H1 (cell line): ENCODE data around the gene ORC3.

Source experiments
- CBX5 ChIP-seq: fragments of 300-800, 300-1000 bp; sonication (generic); IDR thresholded peaks from 2 replicates; pipeline ENCODE4 v1.7.1; 2016; ENCODE audit warnings: antibody characterized with exemption, low read length, low read depth
- CTCF ChIP-seq, 3 experiments: IDR thresholded peaks; 1 replicate in 2 of 3; 2 replicates in 1 of 3; pipeline versions ENCODE4 v1.5.1 to v1.6.1; 2011; ENCODE audit warnings: low read length in 3 of 3, mild to moderate bottlenecking in 3 of 3, inconsistent platforms in 2 of 3, low read depth in 1 of 3, moderate library complexity in 1 of 3; ENCODE audit not compliant: insufficient read depth in 1 of 3; ENCODE audit errors: control extremely low read depth in 1 of 3
- EGR1 ChIP-seq: IDR thresholded peaks from 2 replicates; pipeline ENCODE4 v1.6.1; 2011; ENCODE audit warnings: low read depth, low read length, borderline replicate concordance
- EP300 ChIP-seq, 2 experiments: IDR thresholded peaks; 1 replicate in 1 of 2; 2 replicates in 1 of 2; pipeline ENCODE4 v1.6.1; 2011 to 2012; ENCODE audit warnings: low read depth in 2 of 2, low read length in 2 of 2, mild to moderate bottlenecking in 2 of 2, borderline replicate concordance in 1 of 2, inconsistent platforms in 1 of 2, moderate library complexity in 1 of 2
- EZH2 ChIP-seq: fragments of 200-600 bp; sonication (generic); IDR thresholded peaks from 2 replicates; pipeline ENCODE4 v1.7.1; 2012; ENCODE audit warnings: low read depth, mild to moderate bottlenecking, moderate library complexity, low read length, inconsistent platforms; ENCODE audit not compliant: severe bottlenecking
- MAX ChIP-seq: IDR thresholded peaks from 2 replicates; pipeline ENCODE4 v1.6.1; 2012; ENCODE audit warnings: inconsistent platforms
- POLR2AphosphoS5 ChIP-seq: IDR thresholded peaks from 2 replicates; pipeline ENCODE4 v1.6.1; 2011; ENCODE audit warnings: low read depth, low read length
- RAD21 ChIP-seq, 2 experiments: IDR thresholded peaks in 1 of 2; conservative IDR thresholded peaks in 1 of 2; 2 replicates each; pipeline ENCODE4 v1.6.1; 2011; ENCODE audit warnings: low read depth in 2 of 2, low read length in 2 of 2, improper control_type of control experiment in 1 of 2, inconsistent platforms in 1 of 2, mild to moderate bottlenecking in 1 of 2, moderate library complexity in 1 of 2
- RNF2 ChIP-seq: fragments of 200-900, 300-1000 bp; sonication (generic); IDR thresholded peaks from 2 replicates; pipeline ENCODE4 v1.7.1; 2016; ENCODE audit warnings: borderline replicate concordance, low read depth, mild to moderate bottlenecking, antibody characterized with exemption, low read length; ENCODE audit not compliant: poor library complexity, severe bottlenecking; ENCODE audit errors: missing control alignments
- RXRA ChIP-seq: IDR thresholded peaks from 2 replicates; pipeline ENCODE4 v1.6.1; 2011; ENCODE audit warnings: low read depth, mild to moderate bottlenecking, low read length, moderate library complexity; ENCODE audit not compliant: insufficient read depth

- TF ChIP-seq RXRA (no peak), EP300 (IDR thresholded peaks at IDR 0.05; ENCODE audit: borderline replicate concordance in 1 of 2, low read depth in 2 of 2, low read length in 2 of 2) (no peak), EZH2 (no peak), CTCF (IDR thresholded peaks at IDR 0.05; ENCODE audit: control extremely low read depth in 1 of 3, insufficient read depth in 1 of 3, low read depth in 1 of 3, low read length in 3 of 3) (no peak), EGR1 (no peak), CBX5 (no peak), RAD21 (IDR thresholded peaks at IDR 0.05 in 1 of 2, conservative IDR thresholded peaks at IDR 0.05 in 1 of 2; ENCODE audit: low read depth in 2 of 2, low read length in 2 of 2) (no peak), RNF2 (no peak), POLR2AphosphoS5 (no peak), MAX (no peak)
These were observed 46.4 kb downstream of the ORC3 start for GRCh38 chr6:87636315-87636714.
